ENCODE measurements around the gene U2AF2.

The U2AF2 gene

GRCh38 chr19:55703790-55704215 is 49.0 kb downstream of the U2AF2 start:
- H3K36me3 ChIP-seq (replicated peaks; ENCODE audit: low read depth, low read length): peaks cover 42% of the 10 kb centered on the region
- no peak overlapping the region for H3K4me2 ChIP-seq (ENCODE audit: low read length)
- H4K20me1 ChIP-seq (ENCODE audit: insufficient read depth, low read length): no peaks in the 10 kb centered on the region; the same call in none of the 2 replicates
- H3K4me1 ChIP-seq (ENCODE audit: low read length): no peaks in the 10 kb centered on the region
- H3K9ac ChIP-seq (ENCODE audit: low read length): no peak overlapping the region
- no peaks in the 10 kb centered on the region for H3K79me2 ChIP-seq (ENCODE audit: low read length)
- TF ChIP-seq CTCF (IDR thresholded peaks at IDR 0.05; ENCODE audit: low read depth, low read length): peak; percentile 65
- TF ChIP-seq EZH2phosphoT487 (IDR thresholded peaks at IDR 0.05; ENCODE audit: low read depth): no peak
- H2AFZ ChIP-seq (ENCODE audit: low read depth, low read length): no peak overlapping the region
- H3K9me3 ChIP-seq (ENCODE audit: insufficient read depth, low read length): no peaks in the 10 kb centered on the region
- no peak overlapping the region for H3K27ac ChIP-seq (ENCODE audit: low read length)
- H3K27me3 ChIP-seq (ENCODE audit: low read depth, low read length): 0 out of 2 replicates have a peak, but pooled peaks cover 2% of the 10 kb centered on the region
- H3K4me3 ChIP-seq (ENCODE audit: low read length): no peak overlapping the region

- H3K36me3 ChIP-seq (replicated peaks; ENCODE audit: low read depth, low read length): peaks cover 36% of the 10 kb centered on the region
- no peak overlapping the region for H3K27ac ChIP-seq (ENCODE audit: low read length)
- no peaks in the 10 kb centered on the region for H3K9me3 ChIP-seq (ENCODE audit: insufficient read depth, low read length)
- H3K9ac ChIP-seq (ENCODE audit: low read length): no peak overlapping the region
- H3K4me1 ChIP-seq (ENCODE audit: low read length): no peaks in the 10 kb centered on the region
- H3K4me3 ChIP-seq (ENCODE audit: low read length): no peak overlapping the region
- peak; percentile 42 for TF ChIP-seq CTCF (IDR thresholded peaks at IDR 0.05; ENCODE audit: low read depth, low read length)
- TF ChIP-seq EZH2phosphoT487 (IDR thresholded peaks at IDR 0.05; ENCODE audit: low read depth): no peak
- H4K20me1 ChIP-seq (ENCODE audit: insufficient read depth, low read length): no peaks in the 10 kb centered on the region; the same call in none of the 2 replicates
- no peak overlapping the region for H2AFZ ChIP-seq (ENCODE audit: low read depth, low read length)
- H3K27me3 ChIP-seq (ENCODE audit: low read depth, low read length): 0 out of 2 replicates have a peak, but pooled peaks cover 2% of the 10 kb centered on the region
- no peaks in the 10 kb centered on the region for H3K79me2 ChIP-seq (ENCODE audit: low read length)
- no peak overlapping the region for H3K4me2 ChIP-seq (ENCODE audit: low read length)
Observed at GRCh38 chr19:55704494-55705245, 49.8 kb downstream of the U2AF2 start.

- Histone ChIP-seq H3K27ac (ENCODE audit: low read length) (no peak overlapping the region), H2AFZ (ENCODE audit: low read depth, low read length) (no peak overlapping the region), H3K4me2 (ENCODE audit: low read length) (no peak overlapping the region), H3K79me2 (ENCODE audit: low read length) (no peaks in the 10 kb centered on the region), H3K9me3 (ENCODE audit: insufficient read depth, low read length) (no peaks in the 10 kb centered on the region), H3K27me3 (ENCODE audit: low read depth, low read length) (0 out of 2 replicates have a peak, but pooled peaks cover 2% of the 10 kb centered on the region), H3K4me1 (ENCODE audit: low read length) (no peaks in the 10 kb centered on the region), H4K20me1 (ENCODE audit: insufficient read depth, low read length) (no peaks in the 10 kb centered on the region; the same call in none of the 2 replicates), H3K36me3 (replicated peaks; ENCODE audit: low read depth, low read length) (peaks cover 29% of the 10 kb centered on the region), H3K4me3 (ENCODE audit: low read length) (no peak overlapping the region), H3K9ac (ENCODE audit: low read length) (no peak overlapping the region)
- TF ChIP-seq EZH2phosphoT487 (IDR thresholded peaks at IDR 0.05; ENCODE audit: low read depth) (no peak), CTCF (IDR thresholded peaks at IDR 0.05; ENCODE audit: low read depth, low read length) (no peak)
Observed at GRCh38 chr19:55705972-55706371, 51.1 kb downstream of the U2AF2 start.

GRCh38 chr19:55711719-55712118 is 56.9 kb downstream of the U2AF2 start:
- Histone ChIP-seq H3K27me3 (ENCODE audit: low read depth, low read length) (0 out of 2 replicates have a peak, but pooled peaks cover 7% of the 10 kb centered on the region), H3K4me2 (ENCODE audit: low read length) (no peak overlapping the region), H3K79me2 (ENCODE audit: low read length) (no peaks in the 10 kb centered on the region), H3K9ac (ENCODE audit: low read length) (no peak overlapping the region), H4K20me1 (ENCODE audit: insufficient read depth, low read length) (no peaks in the 10 kb centered on the region), H3K9me3 (ENCODE audit: insufficient read depth, low read length) (no peaks in the 10 kb centered on the region), H3K4me3 (ENCODE audit: low read length) (no peak overlapping the region), H3K4me1 (ENCODE audit: low read length) (no peaks in the 10 kb centered on the region), H3K36me3 (replicated peaks; ENCODE audit: low read depth, low read length) (no peaks in the 10 kb centered on the region), H3K27ac (ENCODE audit: low read length) (no peak overlapping the region), H2AFZ (ENCODE audit: low read depth, low read length) (no peak overlapping the region)
- TF ChIP-seq CTCF (IDR thresholded peaks at IDR 0.05; ENCODE audit: low read depth, low read length) (no peak), EZH2phosphoT487 (IDR thresholded peaks at IDR 0.05; ENCODE audit: low read depth) (no peak)

Measured in OCI-LY3 (cell line).